GM12872 (cell line): ENCODE measurements around the gene PRICKLE4.

Experiments used
- CTCF ChIP-seq: IDR thresholded peaks from 3 replicates; pipeline ENCODE4 v1.5.1; 2011; ENCODE audit warnings: low read depth, mild to moderate bottlenecking, low read length, moderate library complexity; ENCODE audit not compliant: insufficient read depth

Gene PRICKLE4

DNA sequence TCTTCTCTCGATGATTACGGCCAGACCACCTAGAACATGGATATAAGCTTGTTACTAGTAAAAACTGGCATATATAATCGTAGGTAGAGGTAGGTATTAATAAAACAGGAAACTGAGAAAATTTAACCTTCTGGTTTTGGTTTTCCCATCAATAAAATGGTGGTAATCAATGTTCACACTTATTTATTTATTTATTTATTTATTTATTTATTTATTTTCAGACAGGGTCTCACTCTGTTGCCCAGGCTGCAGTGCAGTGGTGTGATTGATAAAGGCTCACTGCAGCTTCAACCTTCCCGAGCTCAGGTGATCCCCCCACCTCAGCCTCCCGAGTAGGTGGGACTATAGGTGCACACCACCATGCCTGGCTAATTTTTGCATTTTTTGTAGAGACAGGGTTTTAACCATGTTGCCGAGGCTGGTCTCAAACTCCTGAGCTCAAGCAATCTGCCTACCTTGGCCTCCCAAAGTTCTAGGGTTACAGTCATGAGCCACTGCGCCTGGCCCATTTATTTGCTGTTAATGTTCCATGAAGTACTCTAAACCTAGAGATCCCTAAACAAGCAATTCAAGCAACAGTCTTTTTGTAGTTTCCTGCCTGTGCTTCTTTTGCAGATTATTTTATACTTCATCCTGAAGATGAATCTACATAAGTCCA is 18.4 kb downstream of the PRICKLE4 start:
- TF ChIP-seq CTCF = no peak

GRCh38 chr6:41799559-41799911 is 19.0 kb downstream of the PRICKLE4 start:
- no peak for TF ChIP-seq CTCF

DNA sequence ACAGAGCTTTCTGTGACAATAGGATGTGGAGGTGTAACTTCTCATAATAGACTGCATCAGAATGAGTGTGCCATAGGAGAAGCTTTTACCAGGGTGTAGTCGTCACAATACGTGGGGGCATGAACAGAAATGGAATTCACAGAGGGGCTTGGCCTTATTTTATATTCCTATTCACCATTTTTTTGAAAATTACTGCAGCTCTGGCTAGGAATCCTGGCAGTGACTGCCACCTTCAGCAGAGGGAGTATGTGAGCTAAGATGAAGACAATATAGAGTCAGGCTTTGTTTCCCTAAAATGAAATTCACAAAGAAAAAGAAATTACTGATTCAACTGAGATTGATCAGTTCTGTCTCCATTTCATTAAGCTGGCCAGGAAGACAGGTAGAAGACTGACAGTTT is 20.8 kb downstream of the PRICKLE4 start:
- peak; percentile 43; the same call in 2 of the 3 replicates for TF ChIP-seq CTCF

DNA sequence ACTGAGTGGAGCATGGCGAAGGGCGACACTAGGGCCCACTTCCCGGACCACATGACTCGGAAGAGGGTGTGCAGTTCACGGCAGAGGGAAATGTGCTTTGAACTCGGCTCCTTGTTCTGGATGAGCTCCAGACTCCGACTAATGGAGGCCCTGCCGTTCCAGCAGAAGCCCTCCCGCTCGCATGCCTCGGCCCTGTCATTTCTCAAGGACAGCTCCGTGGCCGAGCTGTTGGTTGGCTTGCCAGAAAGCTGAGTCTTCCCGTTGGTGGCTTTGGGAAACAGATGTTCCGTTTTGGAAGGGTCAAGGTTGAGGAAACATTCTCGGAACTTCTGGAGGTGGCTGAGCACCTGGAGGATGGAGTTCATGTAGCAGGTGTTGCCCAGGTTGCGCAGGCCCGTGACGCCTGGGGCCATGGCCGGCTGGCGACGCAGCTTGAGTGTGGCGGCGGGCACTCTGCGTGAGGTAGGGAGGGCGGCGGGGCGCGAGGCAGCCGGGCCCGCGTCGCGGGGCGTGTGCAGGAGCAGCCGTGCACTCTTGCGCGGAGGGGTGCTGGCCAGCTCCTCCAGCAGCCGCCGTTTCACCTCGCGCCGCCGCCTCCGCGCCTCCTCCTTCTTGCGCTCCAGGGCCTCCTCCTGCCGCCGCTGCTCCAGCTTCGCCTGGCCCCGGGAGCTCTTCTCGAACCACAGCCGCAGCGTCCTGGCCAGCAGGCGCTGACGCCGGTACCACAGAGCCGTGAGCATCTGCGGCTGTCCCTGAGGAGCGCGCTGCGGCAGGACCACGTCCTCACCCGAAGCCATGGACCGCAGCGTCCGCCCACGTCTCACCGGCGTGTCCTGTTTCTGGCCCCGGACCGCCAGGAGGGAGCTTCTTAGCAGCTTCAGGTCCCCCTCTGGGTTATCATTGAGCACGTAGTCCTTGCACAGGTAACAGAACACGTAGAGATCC is 25.5 kb downstream of the PRICKLE4 start:
- TF ChIP-seq CTCF = no peak

- TF ChIP-seq CTCF = no peak
Observed at GRCh38 chr6:41811095-41811494, 30.5 kb downstream of the PRICKLE4 start.

- TF ChIP-seq CTCF = no peak
Observed at GRCh38 chr6:41813469-41813868, 32.9 kb downstream of the PRICKLE4 start.

DNA sequence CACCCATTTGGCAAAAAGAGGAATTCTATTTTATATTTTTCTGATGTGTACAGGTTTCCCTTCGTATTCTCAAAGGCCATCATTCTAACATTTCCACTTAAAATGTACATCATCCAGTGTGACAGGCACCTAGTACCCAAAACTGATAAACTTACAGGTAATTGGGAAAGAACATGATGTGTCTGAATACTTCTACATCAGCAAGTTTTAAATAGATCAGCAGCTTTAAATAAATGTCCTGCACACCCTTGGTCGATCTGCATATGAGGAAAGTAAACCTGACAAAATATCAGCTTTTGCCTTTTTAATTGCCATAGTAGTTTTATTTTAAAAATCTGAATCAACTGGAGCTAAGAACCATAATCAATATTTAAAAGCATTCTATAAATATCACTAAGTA is 33.4 kb downstream of the PRICKLE4 start:
- TF ChIP-seq CTCF = no peak
